Measurements from ENCODE around the gene MYO3B. TPM values are rescaled to one million over a fixed set of nuclear protein-coding genes. Genes with fewer than 3 reads are reported as not detected.
"Not testable (repeated sequence)": the region's sequence is repeated elsewhere in the genome, so short reads cannot be mapped to it uniquely, and the experiment has no call there.

MYO3B gene
- total RNA-seq, 1 experiment from 2014 or later: 0.35 TPM

DNA sequence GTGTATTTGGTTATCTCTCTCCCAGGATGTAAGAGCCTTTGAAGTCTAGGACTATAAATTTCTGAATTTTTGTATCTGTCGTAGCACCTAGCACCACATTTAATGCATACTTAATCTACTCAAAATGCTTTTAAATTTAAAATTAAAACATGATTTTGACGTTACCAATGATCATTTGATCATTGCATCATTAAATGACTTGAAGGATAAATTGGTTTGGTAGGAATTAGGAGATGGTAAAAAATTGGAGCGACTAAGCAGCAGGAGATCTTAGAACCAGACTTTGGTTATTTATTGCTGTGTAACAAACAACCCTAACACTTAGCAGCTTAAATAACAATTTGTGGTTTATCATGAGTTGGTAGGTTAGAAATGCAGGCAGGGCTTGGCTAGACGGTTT lies 84.9 kb downstream of the MYO3B start:
- H3K27me3 ChIP-seq (ENCODE audit: control insufficient read depth, insufficient read depth, low read length): no peaks in the 10 kb centered on the region
- no peaks in the 10 kb centered on the region for H3K36me3 ChIP-seq (replicated peaks; ENCODE audit: control insufficient read depth, insufficient read depth, low read length)
- no peak for DNase-seq
- H3K4me3 ChIP-seq (ENCODE audit: insufficient read depth, low read depth, low read length): no peak overlapping the region

DNA sequence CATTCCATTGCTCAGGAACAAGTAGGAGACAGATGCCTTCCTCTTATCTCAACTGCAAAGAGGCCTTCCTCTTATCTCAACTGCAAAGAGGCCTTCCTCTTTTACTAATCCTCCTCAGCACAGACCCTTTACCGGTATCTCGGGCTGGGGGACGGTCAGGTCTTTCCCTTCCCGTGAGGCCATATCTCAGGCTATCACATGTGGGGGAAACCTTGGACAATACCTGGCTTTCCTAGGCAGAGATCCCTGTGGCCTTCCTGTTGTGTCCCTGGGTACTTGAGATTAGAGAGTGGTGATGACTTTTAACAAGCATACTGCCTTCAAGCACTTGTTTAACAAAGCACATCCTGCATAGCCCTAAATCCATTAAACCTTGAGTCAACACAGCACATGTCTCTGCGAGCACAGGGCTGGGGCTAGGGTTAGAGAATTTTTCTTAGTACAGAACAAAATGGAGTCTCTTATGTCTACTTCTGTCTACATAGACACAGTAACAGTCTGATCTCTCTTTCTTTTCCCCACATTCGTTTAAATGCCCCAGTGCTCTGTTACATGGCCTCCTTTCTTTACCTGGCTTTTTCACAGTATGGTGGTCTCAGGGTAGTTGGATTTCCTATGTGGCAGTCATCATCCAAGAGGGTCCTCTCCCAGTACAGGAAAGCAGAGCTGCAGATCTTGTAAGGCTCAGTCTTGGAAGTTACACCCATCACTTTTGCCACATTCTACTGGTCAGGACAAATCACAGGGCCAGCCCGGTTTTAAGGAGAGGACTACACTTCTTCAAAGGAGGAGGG lies 86.0 kb downstream of the MYO3B start:
- not testable (repeated sequence) for H3K36me3 ChIP-seq (replicated peaks; ENCODE audit: control insufficient read depth, insufficient read depth, low read length); DNase-seq; H3K27me3 ChIP-seq (ENCODE audit: control insufficient read depth, insufficient read depth, low read length)

DNA sequence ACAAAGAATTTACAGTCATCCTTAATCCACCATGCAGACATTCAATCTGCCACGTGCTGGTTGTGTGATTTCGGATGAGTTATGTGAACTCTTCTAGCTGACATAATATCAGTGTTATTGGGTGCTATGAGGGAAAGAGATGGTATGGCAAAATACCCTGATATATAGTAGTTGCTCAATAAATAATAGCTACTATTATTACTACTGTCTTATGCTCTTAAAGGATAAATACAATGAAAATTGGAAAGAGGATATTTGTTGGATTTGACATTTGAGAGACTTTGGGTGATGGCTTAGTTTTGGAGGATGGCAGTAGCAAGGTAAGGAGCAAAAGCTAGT lies 86.5 kb downstream of the MYO3B start:
- Histone ChIP-seq H3K36me3 (replicated peaks; ENCODE audit: control insufficient read depth, insufficient read depth, low read length) (no peaks in the 10 kb centered on the region), H3K4me3 (ENCODE audit: insufficient read depth, low read depth, low read length) (no peak overlapping the region), H3K27me3 (ENCODE audit: control insufficient read depth, insufficient read depth, low read length) (no peaks in the 10 kb centered on the region)
- no peak for DNase-seq

More for the DNA sequence above, 86.0 kb downstream of the MYO3B start:
- not testable (repeated sequence) for H3K4me3 ChIP-seq (ENCODE audit: insufficient read depth, low read depth, low read length)

GRCh38 chr2:170264865-170265264 lies 86.9 kb downstream of the MYO3B start:
- no peak for DNase-seq
- Histone ChIP-seq H3K36me3 (replicated peaks; ENCODE audit: control insufficient read depth, insufficient read depth, low read length) (no peaks in the 10 kb centered on the region), H3K27me3 (ENCODE audit: control insufficient read depth, insufficient read depth, low read length) (no peaks in the 10 kb centered on the region), H3K4me3 (ENCODE audit: insufficient read depth, low read depth, low read length) (no peak overlapping the region)

- Histone ChIP-seq H3K27me3 (ENCODE audit: control insufficient read depth, insufficient read depth, low read length) (no peaks in the 10 kb centered on the region), H3K36me3 (replicated peaks; ENCODE audit: control insufficient read depth, insufficient read depth, low read length) (no peaks in the 10 kb centered on the region), H3K4me3 (ENCODE audit: insufficient read depth, low read depth, low read length) (no peak overlapping the region)
- DNase-seq: no peak
These were observed 87.4 kb downstream of the MYO3B start for GRCh38 chr2:170265321-170265720.

- H3K4me3 ChIP-seq (ENCODE audit: insufficient read depth, low read depth, low read length): no peak overlapping the region
- DNase-seq: no peak
- no peaks in the 10 kb centered on the region for H3K27me3 ChIP-seq (ENCODE audit: control insufficient read depth, insufficient read depth, low read length)
- no peaks in the 10 kb centered on the region for H3K36me3 ChIP-seq (replicated peaks; ENCODE audit: control insufficient read depth, insufficient read depth, low read length)
These were observed 88.4 kb downstream of the MYO3B start for GRCh38 chr2:170266358-170266757.

DNA sequence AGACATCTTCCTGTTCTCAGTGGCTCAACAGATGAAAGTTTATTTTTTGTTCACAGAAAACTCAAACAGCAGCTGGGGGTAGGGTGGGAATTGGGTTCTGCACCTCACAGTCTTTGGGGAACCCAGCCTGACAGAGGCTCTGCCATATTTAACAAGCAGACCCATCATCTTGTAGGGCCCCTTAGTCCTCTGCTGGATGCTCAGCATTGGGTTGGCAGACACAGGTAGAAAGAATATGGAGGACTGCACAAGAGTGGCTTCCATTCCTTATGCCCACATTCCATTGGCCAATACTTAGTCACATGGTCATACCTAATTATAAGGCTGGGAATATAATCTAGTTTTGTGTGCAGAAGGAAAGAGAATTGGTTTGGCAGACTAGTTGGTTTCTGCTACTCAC lies 89.1 kb downstream of the MYO3B start:
- no peaks in the 10 kb centered on the region for H3K36me3 ChIP-seq (replicated peaks; ENCODE audit: control insufficient read depth, insufficient read depth, low read length)
- DNase-seq: no peak
- no peak overlapping the region for H3K4me3 ChIP-seq (ENCODE audit: insufficient read depth, low read depth, low read length)
- H3K27me3 ChIP-seq (ENCODE audit: control insufficient read depth, insufficient read depth, low read length): no peaks in the 10 kb centered on the region

GRCh38 chr2:170270278-170270864 lies 92.4 kb downstream of the MYO3B start:
- Histone ChIP-seq H3K27me3 (ENCODE audit: control insufficient read depth, insufficient read depth, low read length) (no peaks in the 10 kb centered on the region), H3K36me3 (replicated peaks; ENCODE audit: control insufficient read depth, insufficient read depth, low read length) (no peaks in the 10 kb centered on the region)
- no peak for DNase-seq

DNA sequence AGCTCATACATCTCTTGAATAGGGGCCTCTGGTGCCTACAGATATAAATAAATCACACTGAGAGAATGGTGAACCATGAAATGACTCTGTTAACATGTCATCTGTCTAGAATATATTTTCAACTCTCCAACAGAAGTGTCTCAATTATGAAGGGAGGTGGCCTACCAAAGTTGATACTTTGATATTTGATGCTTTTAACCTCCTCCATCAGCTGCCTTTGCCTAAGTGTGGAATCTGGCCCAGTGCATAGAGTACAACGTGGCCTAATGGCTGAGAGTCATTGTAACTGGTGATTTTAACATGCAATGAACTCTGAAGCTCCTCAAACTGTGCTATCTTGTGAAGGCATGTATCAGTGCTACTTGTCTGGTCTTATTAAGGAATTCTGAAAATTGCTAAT lies 93.4 kb downstream of the MYO3B start:
- no peak for DNase-seq
- no peaks in the 10 kb centered on the region for H3K27me3 ChIP-seq (ENCODE audit: control insufficient read depth, insufficient read depth, low read length)
- no peaks in the 10 kb centered on the region for H3K36me3 ChIP-seq (replicated peaks; ENCODE audit: control insufficient read depth, insufficient read depth, low read length)
- no peak overlapping the region for H3K4me3 ChIP-seq (ENCODE audit: insufficient read depth, low read depth, low read length)

More at GRCh38 chr2:170270278-170270864, 92.4 kb downstream of the MYO3B start:
- no peak overlapping the region for H3K4me3 ChIP-seq (ENCODE audit: insufficient read depth, low read depth, low read length)

GRCh38 chr2:170276056-170276455 lies 98.1 kb downstream of the MYO3B start:
- Histone ChIP-seq H3K27me3 (ENCODE audit: control insufficient read depth, insufficient read depth, low read length) (no peaks in the 10 kb centered on the region), H3K36me3 (replicated peaks; ENCODE audit: control insufficient read depth, insufficient read depth, low read length) (no peaks in the 10 kb centered on the region), H3K4me3 (ENCODE audit: insufficient read depth, low read depth, low read length) (no peak overlapping the region)
- DNase-seq: no peak

DNA sequence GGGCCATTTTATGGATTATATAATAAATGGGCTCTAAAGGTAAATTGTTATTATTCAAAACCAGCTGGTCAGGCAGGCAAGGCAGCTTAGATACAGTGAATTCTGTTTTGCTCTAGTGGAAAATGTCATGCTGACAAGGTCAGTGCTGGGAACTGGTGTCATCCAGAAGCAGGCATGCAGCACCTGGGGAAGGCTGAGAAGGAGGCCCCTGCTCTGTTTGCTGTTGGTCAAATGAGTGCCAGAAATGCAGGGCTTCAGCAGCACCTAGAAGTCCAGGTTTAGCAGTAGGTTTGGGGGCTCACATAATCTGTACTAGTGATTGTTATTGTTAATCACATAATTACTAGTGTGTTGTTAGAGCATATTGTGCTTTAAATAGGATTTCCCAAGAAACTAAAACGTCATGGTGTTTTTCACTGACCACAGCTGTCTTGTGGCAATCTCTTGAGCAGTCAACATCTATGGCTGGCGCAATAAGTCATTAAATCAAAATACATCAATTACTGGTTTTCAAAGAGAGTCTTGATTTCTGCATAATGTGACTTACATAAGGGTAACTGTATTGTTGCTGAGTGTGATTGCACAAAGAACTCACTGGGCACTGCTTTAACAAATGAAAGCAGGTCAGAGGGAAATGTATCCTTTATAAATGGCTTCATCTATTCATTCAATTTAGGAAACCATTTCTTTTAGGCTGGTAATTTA lies 99.1 kb downstream of the MYO3B start:
- H3K36me3 ChIP-seq (replicated peaks; ENCODE audit: control insufficient read depth, insufficient read depth, low read length): no peaks in the 10 kb centered on the region
- no peak for DNase-seq
- no peaks in the 10 kb centered on the region for H3K27me3 ChIP-seq (ENCODE audit: control insufficient read depth, insufficient read depth, low read length)
- no peak overlapping the region for H3K4me3 ChIP-seq (ENCODE audit: insufficient read depth, low read depth, low read length)

DNA sequence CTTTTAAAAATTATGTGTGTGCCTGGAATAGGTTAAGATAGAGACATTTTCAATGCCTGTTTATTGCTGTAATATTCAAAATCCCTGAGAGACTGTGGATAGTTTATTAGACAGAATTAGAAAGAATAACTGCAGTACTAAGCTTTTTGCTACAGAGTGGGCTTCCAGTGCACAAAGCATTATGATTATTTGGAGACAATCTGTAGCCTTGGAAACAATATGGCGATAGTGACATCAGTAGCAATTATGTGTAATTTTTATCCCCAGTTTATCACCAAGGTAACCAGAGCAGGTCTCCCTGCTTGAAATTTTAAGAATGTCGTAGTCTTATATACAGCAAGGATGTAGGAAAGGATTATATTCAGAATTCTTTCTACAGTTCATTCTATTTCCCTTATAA lies 100.0 kb downstream of the MYO3B start:
- Histone ChIP-seq H3K4me3 (ENCODE audit: insufficient read depth, low read depth, low read length) (no peak overlapping the region), H3K27me3 (ENCODE audit: control insufficient read depth, insufficient read depth, low read length) (no peaks in the 10 kb centered on the region), H3K36me3 (replicated peaks; ENCODE audit: control insufficient read depth, insufficient read depth, low read length) (no peaks in the 10 kb centered on the region)
- no peak for DNase-seq

DNA sequence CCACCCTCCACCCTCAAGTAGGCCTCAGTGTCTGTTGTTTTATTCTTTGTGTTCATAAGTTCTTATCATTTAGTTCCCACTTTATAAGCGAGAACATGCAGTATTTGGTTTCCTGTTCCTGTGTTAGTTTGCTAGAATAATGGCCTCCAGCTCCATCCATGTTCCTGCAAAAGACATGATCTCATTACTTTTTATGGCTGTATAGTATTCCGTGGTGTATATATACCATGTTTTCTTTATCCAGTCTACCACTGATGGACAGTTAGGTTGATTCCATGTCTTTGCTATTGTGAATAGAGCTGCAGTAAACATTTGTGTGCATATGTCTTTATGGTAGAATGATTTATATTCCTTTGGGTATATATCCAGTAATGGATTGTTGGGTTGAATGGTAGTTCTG lies 101.7 kb downstream of the MYO3B start:
- not testable (repeated sequence) for H3K36me3 ChIP-seq (replicated peaks; ENCODE audit: control insufficient read depth, insufficient read depth, low read length); H3K4me3 ChIP-seq (ENCODE audit: insufficient read depth, low read depth, low read length); DNase-seq; H3K27me3 ChIP-seq (ENCODE audit: control insufficient read depth, insufficient read depth, low read length)

GRCh38 chr2:170282851-170283250 lies 104.9 kb downstream of the MYO3B start:
- Histone ChIP-seq H3K36me3 (replicated peaks; ENCODE audit: control insufficient read depth, insufficient read depth, low read length) (no peaks in the 10 kb centered on the region), H3K4me3 (ENCODE audit: insufficient read depth, low read depth, low read length) (no peak overlapping the region), H3K27me3 (ENCODE audit: control insufficient read depth, insufficient read depth, low read length) (no peaks in the 10 kb centered on the region)
- peak; percentile 5 for DNase-seq

DNA sequence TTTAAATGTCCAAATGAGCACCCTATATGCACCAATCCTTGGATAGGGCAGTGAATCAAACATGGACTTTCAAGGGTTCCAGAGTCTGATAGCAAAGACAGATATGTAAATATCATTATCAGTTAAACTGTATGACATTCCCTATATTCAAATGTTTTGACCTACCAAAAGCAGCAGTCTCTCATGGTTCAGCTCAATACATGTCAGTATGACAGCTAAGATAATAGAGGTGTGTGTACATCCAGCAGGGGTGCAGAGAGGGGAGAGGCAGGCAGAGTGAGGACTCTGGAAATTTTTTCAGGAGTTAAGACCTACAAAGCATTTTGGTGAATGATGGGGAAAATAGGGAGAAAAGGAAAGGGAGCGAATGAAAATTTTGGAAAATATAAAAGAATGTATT lies 106.3 kb downstream of the MYO3B start:
- H3K4me3 ChIP-seq (ENCODE audit: insufficient read depth, low read depth, low read length): no peak overlapping the region
- DNase-seq: no peak
- no peaks in the 10 kb centered on the region for H3K27me3 ChIP-seq (ENCODE audit: control insufficient read depth, insufficient read depth, low read length)
- no peaks in the 10 kb centered on the region for H3K36me3 ChIP-seq (replicated peaks; ENCODE audit: control insufficient read depth, insufficient read depth, low read length)
